ENCODE data around the gene RALGAPA1. TPM values are rescaled to one million over a fixed set of nuclear protein-coding genes. Genes with fewer than 3 reads are reported as not detected.
"Not testable (repeated sequence)": the region's sequence is repeated elsewhere in the genome, so short reads cannot be mapped to it uniquely, and the experiment has no call there.

RALGAPA1 gene
- total RNA-seq, 2 experiments from 2014 or later = 27.6 to 36.5 TPM

GRCh38 chr14:35825968-35826217 lies 16.8 kb upstream of the RALGAPA1 start:
- Histone ChIP-seq H3K9me3 (ENCODE audit: low read length) (no peaks in the 10 kb centered on the region), H3K9me2 (ENCODE audit: insufficient read depth, low read length) (no peaks in the 10 kb centered on the region), H3K36me3 (ENCODE audit: insufficient read depth, low read length) (no peaks in the 10 kb centered on the region), H3K27ac (ENCODE audit: low read depth, low read length, poor library complexity, severe bottlenecking) (no peak overlapping the region), H3K4me2 (ENCODE audit: low read length) (peak overlapping the region; percentile 78), H3K4me1 (ENCODE audit: insufficient read depth, low read length, poor library complexity, severe bottlenecking) (peaks cover 13% of the 10 kb centered on the region), H3K4me3 (ENCODE audit: low read depth, low read length, poor library complexity, severe bottlenecking) (peak overlapping the region; percentile 90), H4K20me1 (ENCODE audit: insufficient read depth, low read length) (peaks cover 8% of the 10 kb centered on the region; the same call in 1 of the 2 replicates), H3K79me2 (ENCODE audit: insufficient read depth, low read depth, low read length) (peaks cover 12% of the 10 kb centered on the region; the same call in 1 of the 2 replicates), H2AFZ (ENCODE audit: low read length) (peak overlapping the region; percentile 95)
- TF ChIP-seq, protein P1, sequence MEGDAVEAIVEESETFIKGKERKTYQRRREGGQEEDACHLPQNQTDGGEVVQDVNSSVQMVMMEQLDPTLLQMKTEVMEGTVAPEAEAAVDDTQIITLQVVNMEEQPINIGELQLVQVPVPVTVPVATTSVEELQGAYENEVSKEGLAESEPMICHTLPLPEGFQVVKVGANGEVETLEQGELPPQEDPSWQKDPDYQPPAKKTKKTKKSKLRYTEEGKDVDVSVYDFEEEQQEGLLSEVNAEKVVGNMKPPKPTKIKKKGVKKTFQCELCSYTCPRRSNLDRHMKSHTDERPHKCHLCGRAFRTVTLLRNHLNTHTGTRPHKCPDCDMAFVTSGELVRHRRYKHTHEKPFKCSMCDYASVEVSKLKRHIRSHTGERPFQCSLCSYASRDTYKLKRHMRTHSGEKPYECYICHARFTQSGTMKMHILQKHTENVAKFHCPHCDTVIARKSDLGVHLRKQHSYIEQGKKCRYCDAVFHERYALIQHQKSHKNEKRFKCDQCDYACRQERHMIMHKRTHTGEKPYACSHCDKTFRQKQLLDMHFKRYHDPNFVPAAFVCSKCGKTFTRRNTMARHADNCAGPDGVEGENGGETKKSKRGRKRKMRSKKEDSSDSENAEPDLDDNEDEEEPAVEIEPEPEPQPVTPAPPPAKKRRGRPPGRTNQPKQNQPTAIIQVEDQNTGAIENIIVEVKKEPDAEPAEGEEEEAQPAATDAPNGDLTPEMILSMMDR (conservative IDR thresholded peaks at IDR 0.05; ENCODE audit: low read length) = no peak
- no peak for TF ChIP-seq EZH2phosphoT487 (IDR thresholded peaks at IDR 0.05; ENCODE audit: borderline replicate concordance, low read depth, low read length)
- CTCF ChIA-PET (ENCODE audit: unreplicated experiment) = interaction anchor here (0.6 to 1.5 kb wide), 3 partner anchors 9 to 387 kb away, joined by 3 to 13 read pairs (median 6); no protein-coding TSS in a partner anchor
- no peak for DNase-seq (ENCODE audit: low spot score)
- intact Hi-C loops (cut with micrococcal nuclease; ENCODE audit: unreplicated experiment) = loop anchor here (1.0 kb wide), 1 partner anchor 30 kb away; no protein-coding TSS in a partner anchor
- no TSS peak for BruUV-seq (replicated peaks)
- POLR2A ChIA-PET = interaction anchor here (0.5 to 2.9 kb wide), 18 partner anchors 9 to 1195 kb away, joined by 3 to 27 read pairs (median 5); partner anchors contain the start of genes RALGAPA1 and SNX6

DNA sequence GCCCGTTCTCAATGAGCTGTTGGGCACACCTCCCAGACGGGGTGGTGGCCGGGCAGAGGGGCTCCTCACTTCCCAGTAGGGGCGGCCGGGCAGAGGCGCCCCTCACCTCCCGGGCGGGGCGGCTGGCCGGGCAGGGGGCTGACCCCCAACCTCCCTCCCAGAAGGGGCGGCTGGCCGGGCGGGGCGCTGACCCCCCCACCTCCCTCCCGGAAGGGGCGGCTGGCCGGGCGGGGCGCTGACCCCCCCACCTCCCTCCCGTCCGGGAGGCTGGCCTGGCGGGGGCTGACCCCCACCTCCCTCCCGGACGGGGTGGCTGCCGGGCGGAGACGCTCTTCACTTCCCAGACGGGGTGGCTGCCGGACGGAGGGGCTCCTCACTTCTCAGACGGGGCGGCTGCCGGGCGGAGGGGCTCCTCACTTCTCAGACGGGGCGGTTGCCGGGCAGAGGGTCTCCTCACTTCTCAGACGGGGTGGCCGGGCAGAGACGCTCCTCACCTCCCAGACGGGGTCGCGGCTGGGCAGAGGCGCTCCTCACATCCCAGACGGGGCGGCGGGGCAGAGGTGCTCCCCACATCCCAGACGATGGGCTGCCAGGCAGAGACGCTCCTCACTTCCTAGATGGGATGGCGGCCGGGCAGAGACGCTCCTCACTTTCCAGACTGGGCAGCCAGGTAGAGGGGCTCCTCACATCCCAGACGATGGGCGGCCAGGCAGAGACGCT lies 15.5 kb upstream of the RALGAPA1 start:
- H4K20me1 ChIP-seq (ENCODE audit: insufficient read depth, low read length); H2AFZ ChIP-seq (ENCODE audit: low read length); intact Hi-C loops (cut with micrococcal nuclease; ENCODE audit: unreplicated experiment); H3K9me2 ChIP-seq (ENCODE audit: insufficient read depth, low read length); BruUV-seq (replicated peaks); CTCF ChIA-PET (ENCODE audit: unreplicated experiment); H3K27ac ChIP-seq (ENCODE audit: low read depth, low read length, poor library complexity, severe bottlenecking); DNase-seq (ENCODE audit: low spot score); H3K4me3 ChIP-seq (ENCODE audit: low read depth, low read length, poor library complexity, severe bottlenecking); H3K36me3 ChIP-seq (ENCODE audit: insufficient read depth, low read length); H3K9me3 ChIP-seq (ENCODE audit: low read length); H3K4me2 ChIP-seq (ENCODE audit: low read length): not testable (repeated sequence)
- peaks cover 12% of the 10 kb centered on the region; the same call in 1 of the 2 replicates for H3K79me2 ChIP-seq (ENCODE audit: insufficient read depth, low read depth, low read length)
- POLR2A ChIA-PET = interaction anchor here (1.5 kb wide), 1 partner anchor 37 kb away, joined by 9 read pairs; no protein-coding TSS in a partner anchor
- peaks cover 13% of the 10 kb centered on the region for H3K4me1 ChIP-seq (ENCODE audit: insufficient read depth, low read length, poor library complexity, severe bottlenecking)

DNA sequence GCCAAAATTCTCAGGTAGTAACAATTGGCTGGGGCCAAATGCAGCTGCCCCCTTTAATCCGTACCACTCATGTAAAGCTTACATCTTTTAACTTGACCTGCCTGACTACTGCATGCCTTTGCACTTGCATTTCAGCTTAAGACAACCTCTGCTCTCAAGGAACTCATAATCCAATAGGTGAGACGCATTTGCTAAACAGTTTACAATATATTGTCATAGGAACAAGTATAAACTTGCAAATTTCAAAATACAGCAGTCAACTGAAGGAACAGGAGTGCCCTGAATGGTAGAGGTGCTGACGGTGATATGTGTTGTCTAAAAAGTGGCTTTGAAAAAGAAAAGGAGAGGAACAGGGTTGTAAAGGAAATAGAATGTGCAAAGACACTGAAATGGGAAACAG lies 13.4 kb upstream of the RALGAPA1 start:
- Histone ChIP-seq H3K4me1 (ENCODE audit: insufficient read depth, low read length, poor library complexity, severe bottlenecking) (peaks cover 8% of the 10 kb centered on the region), H3K4me2 (ENCODE audit: low read length) (no peak overlapping the region), H3K27ac (ENCODE audit: low read depth, low read length, poor library complexity, severe bottlenecking) (no peak overlapping the region), H3K9me3 (ENCODE audit: low read length) (no peaks in the 10 kb centered on the region), H4K20me1 (ENCODE audit: insufficient read depth, low read length) (peaks cover 5% of the 10 kb centered on the region; the same call in 1 of the 2 replicates), H3K36me3 (ENCODE audit: insufficient read depth, low read length) (no peaks in the 10 kb centered on the region), H3K79me2 (ENCODE audit: insufficient read depth, low read depth, low read length) (peaks cover 7% of the 10 kb centered on the region; the same call in 1 of the 2 replicates), H2AFZ (ENCODE audit: low read length) (no peak overlapping the region), H3K4me3 (ENCODE audit: low read depth, low read length, poor library complexity, severe bottlenecking) (no peak overlapping the region), H3K9me2 (ENCODE audit: insufficient read depth, low read length) (no peaks in the 10 kb centered on the region)
- TF ChIP-seq, protein P1 (conservative IDR thresholded peaks at IDR 0.05; ENCODE audit: low read length) = no peak
- no peak for TF ChIP-seq EZH2phosphoT487 (IDR thresholded peaks at IDR 0.05; ENCODE audit: borderline replicate concordance, low read depth, low read length)
- BruUV-seq (replicated peaks) = no TSS peak
- intact Hi-C loops (cut with micrococcal nuclease; ENCODE audit: unreplicated experiment) = no loop called here
- POLR2A ChIA-PET = interaction anchor here (1.1 to 2.2 kb wide), 2 partner anchors 13 to 15 kb away, joined by 3 to 10 read pairs; partner anchors contain the start of gene RALGAPA1
- CTCF ChIA-PET (ENCODE audit: unreplicated experiment) = interaction anchor here (0.6 kb wide), 1 partner anchor 498 kb away, joined by 3 read pairs; the partner anchor contains the start of gene MBIP
- no peak for DNase-seq (ENCODE audit: low spot score)
